ENCODE measurements around the gene SUPT20HL2.

- TF ChIP-seq E2F1 (CRISPR knock-in tag; IDR thresholded peaks at IDR 0.05), result no peak
- TF ChIP-seq ZSCAN18 (CRISPR knock-in tag; IDR thresholded peaks at IDR 0.05), result no peak
These were observed 42.6 kb downstream of the SUPT20HL2 start for GRCh38 chrX:24271262-24271661.

Data from WTC11 (cell line).